ENCODE results near the gene FBXO46.

FBXO46 gene

GRCh38 chr19:45768655-45768983, 37.9 kb upstream of the FBXO46 start (continued):
- TF ChIP-seq ATF2 (tag by site-specific recombination; IDR thresholded peaks at IDR 0.05; ENCODE audit: low read depth) (no peak), PBX3 (CRISPR knock-in tag; IDR thresholded peaks at IDR 0.05) (no peak), ZNF837 (tag by site-specific recombination; IDR thresholded peaks at IDR 0.05) (no peak), ZBTB20 (tag by site-specific recombination; IDR thresholded peaks at IDR 0.05) (no peak), ZNF184 (tag by site-specific recombination; IDR thresholded peaks at IDR 0.05) (no peak)
- TF ChIP-seq, protein P1, sequence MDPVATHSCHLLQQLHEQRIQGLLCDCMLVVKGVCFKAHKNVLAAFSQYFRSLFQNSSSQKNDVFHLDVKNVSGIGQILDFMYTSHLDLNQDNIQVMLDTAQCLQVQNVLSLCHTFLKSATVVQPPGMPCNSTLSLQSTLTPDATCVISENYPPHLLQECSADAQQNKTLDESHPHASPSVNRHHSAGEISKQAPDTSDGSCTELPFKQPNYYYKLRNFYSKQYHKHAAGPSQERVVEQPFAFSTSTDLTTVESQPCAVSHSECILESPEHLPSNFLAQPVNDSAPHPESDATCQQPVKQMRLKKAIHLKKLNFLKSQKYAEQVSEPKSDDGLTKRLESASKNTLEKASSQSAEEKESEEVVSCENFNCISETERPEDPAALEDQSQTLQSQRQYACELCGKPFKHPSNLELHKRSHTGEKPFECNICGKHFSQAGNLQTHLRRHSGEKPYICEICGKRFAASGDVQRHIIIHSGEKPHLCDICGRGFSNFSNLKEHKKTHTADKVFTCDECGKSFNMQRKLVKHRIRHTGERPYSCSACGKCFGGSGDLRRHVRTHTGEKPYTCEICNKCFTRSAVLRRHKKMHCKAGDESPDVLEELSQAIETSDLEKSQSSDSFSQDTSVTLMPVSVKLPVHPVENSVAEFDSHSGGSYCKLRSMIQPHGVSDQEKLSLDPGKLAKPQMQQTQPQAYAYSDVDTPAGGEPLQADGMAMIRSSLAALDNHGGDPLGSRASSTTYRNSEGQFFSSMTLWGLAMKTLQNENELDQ (tag by site-specific recombination; IDR thresholded peaks at IDR 0.05; ENCODE audit: low read depth) = no peak

DNA sequence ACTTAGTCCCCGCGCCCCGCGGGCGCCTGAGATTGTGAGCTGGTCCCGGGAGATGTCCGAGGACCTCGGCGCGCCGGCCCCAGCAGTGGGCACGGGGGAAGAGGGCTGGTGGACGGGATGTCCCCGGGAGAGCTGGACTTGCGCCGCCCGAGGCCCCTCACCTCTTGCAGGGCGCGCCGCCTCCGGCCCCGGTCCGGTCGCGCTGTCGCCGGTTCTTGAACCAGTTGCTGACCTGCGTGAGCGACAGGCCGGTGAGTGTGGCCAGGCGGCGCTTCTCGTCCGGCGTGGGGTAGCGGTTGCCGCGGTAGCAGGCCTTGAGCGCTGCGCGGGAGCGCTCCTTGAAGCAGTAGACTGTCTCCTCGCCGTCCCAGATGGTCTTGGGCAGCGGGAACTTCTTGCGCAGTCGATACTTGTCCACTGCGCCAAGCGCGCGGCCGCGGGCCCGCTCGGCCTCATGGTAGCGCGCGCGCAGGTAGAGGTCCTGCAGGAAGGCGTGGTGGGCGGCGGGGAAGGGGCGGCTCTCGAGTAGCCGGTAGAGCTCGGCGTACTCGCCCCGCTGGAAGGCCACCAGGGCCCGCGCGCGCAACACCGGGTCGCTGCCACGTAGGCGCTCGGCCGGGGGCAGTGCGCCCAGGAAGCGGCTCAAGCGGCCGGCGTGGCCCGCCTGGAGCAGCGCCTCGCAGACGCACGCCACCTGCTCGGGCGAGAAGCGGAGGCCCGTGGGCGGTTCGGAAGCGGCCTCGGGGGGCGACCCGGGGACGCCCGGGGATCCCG, 37.4 kb upstream of the FBXO46 start:
- CTCF ChIA-PET = interaction anchor here (0.5 to 2.8 kb wide), 12 partner anchors 11 to 118 kb away, joined by 3 to 61 read pairs (median 6); partner anchors contain the start of genes FBXO46, QPCTL and SNRPD2
- peaks cover 0 to 16% of the 10 kb centered on the region in 2 experiments; a peak in 2 of 3 replicates for H3K36me3 ChIP-seq (ENCODE audit: control insufficient read depth in 2 of 2, insufficient read depth in 1 of 2, low read length in 2 of 2)
- peaks cover 25% of the 10 kb centered on the region for H3K4me1 ChIP-seq (ENCODE audit: control insufficient read depth, insufficient read depth, low read length)
- peak overlapping the region; percentile 98 for H3K27ac ChIP-seq (ENCODE audit: extremely low read depth, low read depth, low read length)
- H3K4me3 ChIP-seq (ENCODE audit: low read depth, low read length) = peak overlapping the region; percentile 70
- POLR2A ChIA-PET = interaction anchor here (1.0 to 7.2 kb wide), 20 partner anchors 11 to 253 kb away, joined by 3 to 133 read pairs (median 12); partner anchors contain the start of genes DMWD, FBXO46, FOXA3 and OPA3
- no peaks in the 10 kb centered on the region for H3K9me3 ChIP-seq (ENCODE audit: control insufficient read depth, insufficient read depth, low read depth, low read length)
- TF ChIP-seq ZNF335 (tag by site-specific recombination; conservative IDR thresholded peaks at IDR 0.05) (peak; percentile 84), ZNF626 (tag by site-specific recombination; IDR thresholded peaks at IDR 0.05) (no peak), PBX3 (CRISPR knock-in tag; IDR thresholded peaks at IDR 0.05) (no peak), WT1 (tag by site-specific recombination; IDR thresholded peaks at IDR 0.05) (no peak), ZNF138 (tag by site-specific recombination; IDR thresholded peaks at IDR 0.05; ENCODE audit: borderline replicate concordance) (no peak), ZNF404 (tag by site-specific recombination; IDR thresholded peaks at IDR 0.05) (no peak), ZNF266 (tag by site-specific recombination; IDR thresholded peaks at IDR 0.05; ENCODE audit: low read depth) (no peak), GLI4 (tag by site-specific recombination; IDR thresholded peaks at IDR 0.05) (0 out of 2 replicates have a peak, but pooled peaks have one; percentile 36), ZFP69B (tag by site-specific recombination; IDR thresholded peaks at IDR 0.05) (no peak), ZNF76 (tag by site-specific recombination; IDR thresholded peaks at IDR 0.05; ENCODE audit: borderline replicate concordance, low read depth) (peak; percentile 41; the same call in 1 of the 2 replicates), ZNF677 (tag by site-specific recombination; IDR thresholded peaks at IDR 0.05) (no peak), ZBTB21 (tag by site-specific recombination; IDR thresholded peaks at IDR 0.05) (no peak), ZNF843 (tag by site-specific recombination; IDR thresholded peaks at IDR 0.05) (no peak), ZNF660 (tag by site-specific recombination; IDR thresholded peaks at IDR 0.05) (no peak), OVOL3 (tag by site-specific recombination; IDR thresholded peaks at IDR 0.05) (no peak), ZNF692 (tag by site-specific recombination; IDR thresholded peaks at IDR 0.05) (peak; percentile 34), MZF1 (tag by site-specific recombination; IDR thresholded peaks at IDR 0.05; ENCODE audit: borderline replicate concordance) (no peak)
- TF ChIP-seq, protein P2, sequence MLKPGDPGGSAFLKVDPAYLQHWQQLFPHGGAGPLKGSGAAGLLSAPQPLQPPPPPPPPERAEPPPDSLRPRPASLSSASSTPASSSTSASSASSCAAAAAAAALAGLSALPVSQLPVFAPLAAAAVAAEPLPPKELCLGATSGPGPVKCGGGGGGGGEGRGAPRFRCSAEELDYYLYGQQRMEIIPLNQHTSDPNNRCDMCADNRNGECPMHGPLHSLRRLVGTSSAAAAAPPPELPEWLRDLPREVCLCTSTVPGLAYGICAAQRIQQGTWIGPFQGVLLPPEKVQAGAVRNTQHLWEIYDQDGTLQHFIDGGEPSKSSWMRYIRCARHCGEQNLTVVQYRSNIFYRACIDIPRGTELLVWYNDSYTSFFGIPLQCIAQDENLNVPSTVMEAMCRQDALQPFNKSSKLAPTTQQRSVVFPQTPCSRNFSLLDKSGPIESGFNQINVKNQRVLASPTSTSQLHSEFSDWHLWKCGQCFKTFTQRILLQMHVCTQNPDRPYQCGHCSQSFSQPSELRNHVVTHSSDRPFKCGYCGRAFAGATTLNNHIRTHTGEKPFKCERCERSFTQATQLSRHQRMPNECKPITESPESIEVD (tag by site-specific recombination; IDR thresholded peaks at IDR 0.05) = no peak
- TF ChIP-seq, protein P1 (tag by site-specific recombination; IDR thresholded peaks at IDR 0.05; ENCODE audit: low read depth) = no peak

Data from HEK293 (cell line).